Subcutaneous abdominal adipose tissue (tissue), 5 donors: ENCODE data around the gene FGGY.
"Not testable (repeated sequence)": the region's sequence is repeated elsewhere in the genome, so short reads cannot be mapped to it uniquely, and the experiment has no call there.

ENCODE experiments used
- H3K27ac ChIP-seq: one replicate; pipeline ENCODE4 v1.7.0; 2013; ENCODE audit warnings: low read depth, mild to moderate bottlenecking, inconsistent platforms, low read length, moderate library complexity
- H3K27me3 ChIP-seq, 5 donors: one replicate each; pipeline ENCODE4 v1.7.0; 2013; ENCODE audit warnings: low read length in 5 of 5, inconsistent platforms in 1 of 5; ENCODE audit not compliant: control insufficient read depth in 5 of 5, insufficient read depth in 4 of 5
- H3K36me3 ChIP-seq, 5 donors: one replicate each; pipeline ENCODE4 v1.7.0; 2013; ENCODE audit warnings: low read length in 5 of 5; ENCODE audit not compliant: control insufficient read depth in 5 of 5, insufficient read depth in 5 of 5
- H3K4me1 ChIP-seq, 5 donors: one replicate each; pipeline ENCODE4 v1.7.0; 2013; ENCODE audit warnings: low read length in 5 of 5, mild to moderate bottlenecking in 3 of 5, moderate library complexity in 1 of 5; ENCODE audit not compliant: control insufficient read depth in 5 of 5, insufficient read depth in 5 of 5
- H3K4me3 ChIP-seq, 5 donors: one replicate each; pipeline ENCODE4 v1.7.0; 2013; ENCODE audit warnings: low read length in 5 of 5, low read depth in 1 of 5
- H3K9ac ChIP-seq, 5 donors: one replicate each; pipeline ENCODE4 v1.7.0; 2013; ENCODE audit warnings: low read length in 5 of 5, mild to moderate bottlenecking in 4 of 5, moderate library complexity in 3 of 5
- H3K9me3 ChIP-seq, 5 donors: one replicate each; pipeline ENCODE4 v1.7.0; 2013; ENCODE audit warnings: low read length in 5 of 5; ENCODE audit not compliant: control insufficient read depth in 5 of 5
- donor health status: healthy.
- donor health status: healthy.
- donor health status: healthy.
- donor health status: healthy.
- donor health status: healthy.

FGGY gene

DNA sequence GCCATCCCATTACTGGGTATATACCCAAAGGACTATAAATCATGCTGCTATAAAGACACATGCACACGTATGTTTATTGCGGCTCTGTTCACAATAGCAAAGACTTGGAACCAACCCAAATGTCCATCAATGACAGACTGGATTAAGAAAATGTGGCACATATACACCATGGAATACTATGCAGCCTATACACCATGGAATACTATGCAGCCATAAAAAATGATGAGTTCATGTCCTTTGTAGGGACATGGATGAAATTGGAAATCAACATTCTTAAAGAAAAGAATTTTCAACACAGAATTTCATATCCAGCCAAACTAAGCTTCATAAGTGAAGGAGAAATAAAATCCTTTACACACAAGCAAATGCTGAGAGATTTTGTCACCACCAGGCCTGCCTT, 166.0 kb downstream of the FGGY start:
- H3K27ac ChIP-seq, H3K4me1 ChIP-seq, H3K9me3 ChIP-seq, H3K36me3 ChIP-seq, H3K4me3 ChIP-seq, H3K27me3 ChIP-seq, H3K9ac ChIP-seq: not testable (repeated sequence)

GRCh38 chr1:59465478-59465877, 168.6 kb downstream of the FGGY start:
- not testable (repeated sequence) for H3K9me3 ChIP-seq, H3K9ac ChIP-seq, H3K4me3 ChIP-seq, H3K4me1 ChIP-seq, H3K27ac ChIP-seq, H3K27me3 ChIP-seq, H3K36me3 ChIP-seq

DNA sequence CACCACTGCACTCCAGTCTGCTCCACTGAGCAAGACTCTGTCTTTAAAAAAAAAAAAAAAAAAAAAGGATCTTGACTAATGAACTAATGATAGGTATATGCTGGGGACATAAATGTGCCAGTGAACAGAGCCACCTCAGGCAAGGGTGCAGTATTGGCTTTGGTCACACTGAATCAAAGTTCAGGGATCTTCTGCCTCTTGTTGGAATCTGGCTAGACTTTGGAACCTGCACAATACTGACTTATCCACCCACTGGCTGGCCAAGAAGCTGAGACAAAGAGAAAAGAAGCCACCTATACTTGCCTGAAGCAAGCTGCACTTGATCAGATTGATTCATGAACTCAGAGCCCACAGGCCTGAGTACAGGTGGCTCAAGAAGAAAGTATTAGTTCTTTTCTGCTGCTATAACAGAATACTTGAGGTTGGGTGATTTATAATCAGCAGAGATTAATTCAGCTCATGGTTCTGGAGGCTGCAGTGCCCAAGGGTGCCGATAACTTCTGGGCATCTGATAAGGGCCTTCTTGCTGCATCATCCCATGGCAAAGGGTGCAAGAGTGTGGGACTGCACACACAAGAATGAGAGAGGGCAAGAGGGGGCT, 172.0 kb downstream of the FGGY start:
- no peak overlapping the region for H3K9ac ChIP-seq
- peaks cover 0 to 7% (median 2%) of the 10 kb centered on the region in 5 donors for H3K9me3 ChIP-seq
- H3K4me1 ChIP-seq: no peaks in the 10 kb centered on the region
- H3K36me3 ChIP-seq: no peaks in the 10 kb centered on the region
- no peaks in the 10 kb centered on the region for H3K27me3 ChIP-seq
- H3K27ac ChIP-seq: no peak overlapping the region
- no peak overlapping the region for H3K4me3 ChIP-seq

DNA sequence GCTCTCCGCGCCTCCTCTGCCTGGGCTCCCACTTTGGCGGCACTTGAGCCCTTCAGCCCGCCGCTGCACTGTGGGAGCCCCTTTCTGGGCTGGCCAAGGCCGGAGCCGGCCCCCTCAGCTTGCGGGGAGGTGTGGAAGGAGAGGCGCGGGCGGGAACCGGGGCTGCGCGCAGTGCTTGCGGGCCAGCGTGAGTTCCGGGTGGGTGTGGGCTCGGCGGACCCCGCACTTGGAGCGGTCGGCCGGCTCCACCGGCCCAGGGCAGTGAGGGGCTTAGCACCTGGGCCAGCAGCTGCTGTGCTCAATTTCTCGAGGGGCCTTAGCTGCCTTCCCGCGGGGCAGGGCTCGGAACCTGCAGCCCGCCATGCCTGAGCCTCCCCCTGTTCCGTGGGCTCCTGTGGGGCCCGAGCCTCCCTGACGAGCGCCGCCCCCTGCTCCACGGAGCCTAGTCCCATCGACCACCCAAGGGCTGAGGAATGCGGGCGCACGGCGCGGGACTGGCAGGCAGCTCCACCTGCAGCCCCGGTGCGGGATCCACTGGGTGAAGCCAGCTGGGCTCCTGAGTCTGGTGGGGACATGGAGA, 175.2 kb downstream of the FGGY start:
- H3K9me3 ChIP-seq, H3K9ac ChIP-seq: not testable (repeated sequence)

GRCh38 chr1:59473831-59474230, 176.9 kb downstream of the FGGY start:
- Histone ChIP-seq H3K4me3 (no peak overlapping the region), H3K9ac (no peak overlapping the region), H3K27ac (no peak overlapping the region), H3K36me3 (no peaks in the 10 kb centered on the region), H3K4me1 (no peaks in the 10 kb centered on the region), H3K27me3 (no peaks in the 10 kb centered on the region), H3K9me3 (peaks cover 0 to 4% (median 2%) of the 10 kb centered on the region in 5 donors)

More for the DNA sequence above, 175.2 kb downstream of the FGGY start:
- H3K4me3 ChIP-seq, H3K27ac ChIP-seq, H3K27me3 ChIP-seq, H3K36me3 ChIP-seq, H3K4me1 ChIP-seq: not testable (repeated sequence)

- no peak overlapping the region for H3K27ac ChIP-seq
- H3K4me1 ChIP-seq: no peaks in the 10 kb centered on the region
- H3K27me3 ChIP-seq: no peaks in the 10 kb centered on the region
- H3K36me3 ChIP-seq: no peaks in the 10 kb centered on the region
- H3K4me3 ChIP-seq: no peak overlapping the region
- H3K9ac ChIP-seq: no peak overlapping the region
- no peaks in the 10 kb centered on the region for H3K9me3 ChIP-seq
Measured at GRCh38 chr1:59474496-59474895, 177.6 kb downstream of the FGGY start.

GRCh38 chr1:59475737-59476136, 178.8 kb downstream of the FGGY start:
- H3K9me3 ChIP-seq: no peaks in the 10 kb centered on the region
- no peak overlapping the region for H3K9ac ChIP-seq
- H3K4me1 ChIP-seq: no peaks in the 10 kb centered on the region
- no peak overlapping the region for H3K27ac ChIP-seq
- H3K27me3 ChIP-seq: no peaks in the 10 kb centered on the region
- no peaks in the 10 kb centered on the region for H3K36me3 ChIP-seq
- no peak overlapping the region for H3K4me3 ChIP-seq

DNA sequence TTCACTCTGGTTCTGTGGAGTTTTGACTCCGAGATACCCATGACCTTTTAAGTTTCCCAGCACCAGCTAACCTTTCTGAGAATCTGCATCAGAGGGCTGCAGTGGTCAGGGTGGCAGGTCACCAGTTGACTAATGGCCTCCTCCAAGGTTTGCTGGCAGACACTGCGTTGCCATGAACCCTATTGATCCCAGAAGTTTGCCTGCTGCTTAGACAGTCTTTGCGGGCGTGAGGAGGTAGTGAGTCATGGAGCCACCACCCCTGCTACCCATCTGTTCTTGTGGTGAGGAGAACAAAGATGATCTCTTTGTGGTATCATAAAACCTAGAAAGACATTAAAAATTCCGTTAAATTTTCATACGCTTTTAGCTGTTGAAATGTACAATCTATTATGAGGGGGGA, 180.4 kb downstream of the FGGY start:
- Histone ChIP-seq H3K4me1 (peaks cover 0 to 4% (median 0%) of the 10 kb centered on the region in 5 donors), H3K27me3 (no peaks in the 10 kb centered on the region), H3K9ac (no peak overlapping the region), H3K4me3 (no peak overlapping the region), H3K36me3 (no peaks in the 10 kb centered on the region), H3K9me3 (no peaks in the 10 kb centered on the region), H3K27ac (no peak overlapping the region)

GRCh38 chr1:59477867-59478266, 181.0 kb downstream of the FGGY start:
- Histone ChIP-seq H3K4me1 (peaks cover 0 to 6% (median 0%) of the 10 kb centered on the region in 5 donors), H3K9me3 (no peaks in the 10 kb centered on the region), H3K36me3 (no peaks in the 10 kb centered on the region), H3K27ac (no peak overlapping the region), H3K27me3 (no peaks in the 10 kb centered on the region), H3K4me3 (no peak overlapping the region), H3K9ac (no peak overlapping the region)

DNA sequence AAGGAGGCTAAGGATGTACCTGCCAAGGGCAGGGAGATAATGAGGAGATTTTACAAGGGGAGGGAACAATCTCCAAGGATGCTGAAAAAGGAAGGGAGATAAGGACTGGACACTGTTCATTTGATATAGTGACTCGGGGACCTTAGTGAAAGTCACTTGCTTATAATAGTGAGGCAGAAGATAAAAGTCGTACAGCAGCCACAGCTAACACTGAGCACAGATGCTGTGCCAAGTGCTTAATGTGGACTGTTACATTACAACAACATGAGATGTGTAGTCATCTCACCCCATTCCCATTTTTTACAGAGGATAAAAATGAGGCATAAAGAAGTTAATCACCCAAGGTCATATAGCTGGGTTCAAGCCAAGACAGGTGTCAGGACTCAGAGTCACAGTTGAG, 181.9 kb downstream of the FGGY start:
- Histone ChIP-seq H3K4me3 (no peak overlapping the region), H3K4me1 (peaks cover 0 to 12% (median 0%) of the 10 kb centered on the region in 5 donors), H3K9ac (no peak overlapping the region), H3K27ac (no peak overlapping the region), H3K9me3 (no peaks in the 10 kb centered on the region), H3K27me3 (no peaks in the 10 kb centered on the region), H3K36me3 (no peaks in the 10 kb centered on the region)
